Astrocyte of the cerebellum (primary cell): ENCODE results near the gene GRIN2A.

ENCODE experiments used
- DNase-seq: peaks from one replicate; pipeline ENCODE4 v3.0.0-alpha.2; 2011; ENCODE audit warnings: low read depth
- H3K4me3 ChIP-seq: 2 replicates; pipeline ENCODE4 v1.5.1; 2011; ENCODE audit warnings: mild to moderate bottlenecking, low read depth, low read length, moderate library complexity
- CTCF ChIP-seq: IDR thresholded peaks from 2 replicates; pipeline ENCODE4 v1.5.1; 2012; ENCODE audit warnings: low read length, low read depth, moderate library complexity, mild to moderate bottlenecking; ENCODE audit errors: missing control alignments
- in situ Hi-C: cut with HindIII; loops from 2 replicates; pipeline ENCODE4 v1.10.0; 2017; ENCODE audit warnings: low sequenced_read_pairs

GRIN2A gene

GRCh38 chr16:10206215-10206614, 24.0 kb upstream of the GRIN2A start:
- no peak for TF ChIP-seq CTCF
- in situ Hi-C loops: no loop called here
- DNase-seq: no peak

DNA sequence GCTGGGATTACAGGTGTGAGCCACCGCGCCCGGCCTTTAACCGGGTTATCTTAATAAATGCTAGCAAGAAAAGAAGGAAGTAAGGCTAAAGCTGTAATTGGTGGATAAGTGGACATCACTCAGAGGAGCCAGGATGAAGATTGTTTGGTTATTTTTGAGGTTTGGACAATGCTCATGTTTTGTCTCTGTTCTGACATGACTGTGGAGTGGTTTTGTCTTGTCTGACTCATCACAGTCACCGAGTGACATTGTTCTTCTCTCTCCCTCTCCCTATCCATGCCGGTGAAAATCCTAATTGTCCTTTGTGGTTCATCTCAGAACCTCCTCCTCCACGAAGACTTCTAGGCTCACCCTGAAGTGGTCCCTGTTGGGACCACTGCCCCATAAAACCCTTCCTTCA, 23.5 kb upstream of the GRIN2A start:
- TF ChIP-seq CTCF: no peak
- in situ Hi-C loops: no loop called here
- no peak for DNase-seq
- H3K4me3 ChIP-seq: no peak overlapping the region

More at GRCh38 chr16:10206215-10206614, 24.0 kb upstream of the GRIN2A start:
- no peak overlapping the region for H3K4me3 ChIP-seq

DNA sequence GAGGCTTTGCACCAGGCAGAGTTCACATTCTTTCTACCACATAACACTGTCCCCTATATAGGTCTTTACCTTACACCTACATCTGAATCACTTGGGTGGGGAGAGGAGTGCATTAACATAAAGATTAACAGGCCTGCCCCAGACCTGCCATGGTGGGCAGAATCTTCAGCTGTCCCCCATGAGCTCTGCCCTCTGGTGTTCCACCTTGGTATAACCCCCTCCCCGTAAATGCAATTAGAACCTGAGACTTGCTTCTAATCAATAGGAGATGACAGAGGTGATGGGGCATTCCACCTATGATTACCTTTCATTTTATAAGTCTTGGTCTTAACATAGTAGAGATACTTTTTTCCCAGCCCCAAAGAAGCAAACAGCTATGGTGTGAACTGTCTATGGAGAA, 20.4 kb upstream of the GRIN2A start:
- in situ Hi-C loops: no loop called here
- TF ChIP-seq CTCF: no peak
- DNase-seq: no peak
- no peak overlapping the region for H3K4me3 ChIP-seq

DNA sequence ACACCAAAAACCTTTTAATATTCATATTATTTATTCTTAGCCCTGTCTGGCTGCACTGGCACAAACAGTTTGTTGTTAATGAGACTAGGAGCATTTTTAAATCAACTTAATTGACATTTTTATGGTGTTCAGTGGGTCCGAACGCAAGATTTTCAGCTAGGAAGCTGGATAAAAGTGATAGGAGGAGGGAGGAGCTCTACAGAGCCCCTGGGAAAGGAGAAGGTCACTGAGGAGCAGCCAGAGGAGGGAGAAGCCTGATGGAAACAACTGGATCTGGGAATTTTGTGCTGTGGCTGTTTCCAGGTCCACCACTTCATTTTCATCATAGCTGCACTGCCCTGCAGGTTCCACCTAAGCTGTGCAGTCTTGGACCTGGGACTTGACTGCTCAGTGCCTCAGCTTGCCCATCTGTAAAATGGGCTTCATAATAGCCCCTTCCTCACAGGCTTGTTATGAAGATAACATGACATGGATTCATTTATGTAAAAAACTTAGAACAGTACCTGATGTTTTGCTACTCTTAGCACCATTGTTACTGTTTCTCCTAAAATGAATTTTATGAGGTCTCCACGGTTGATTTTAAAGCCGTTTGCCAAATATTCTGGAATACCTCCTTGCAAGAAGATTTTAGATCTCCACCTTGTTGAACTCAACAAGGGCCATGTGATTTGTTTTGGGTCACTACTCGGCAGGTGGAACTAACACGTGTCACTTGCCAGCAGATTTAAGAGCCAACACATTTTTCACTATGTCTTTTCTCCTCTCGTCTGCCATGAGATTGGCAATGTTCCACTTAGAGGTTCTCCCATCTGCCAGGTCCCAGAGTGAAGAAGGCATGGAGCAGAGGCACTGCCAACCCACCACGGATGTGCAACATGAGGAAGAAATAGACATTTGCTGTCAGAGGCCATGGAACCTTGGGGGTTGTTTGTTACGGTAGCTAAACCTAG, 18.7 kb upstream of the GRIN2A start:
- in situ Hi-C loops: no loop called here
- no peak for DNase-seq
- TF ChIP-seq CTCF: no peak
- no peak overlapping the region for H3K4me3 ChIP-seq

GRCh38 chr16:10196999-10197398, 14.8 kb upstream of the GRIN2A start:
- H3K4me3 ChIP-seq: no peak overlapping the region
- in situ Hi-C loops: no loop called here
- no peak for DNase-seq
- TF ChIP-seq CTCF: no peak

- no peak for DNase-seq
- H3K4me3 ChIP-seq: no peak overlapping the region
- TF ChIP-seq CTCF: no peak
- in situ Hi-C loops: no loop called here
Observed at GRCh38 chr16:10191096-10191495, 8.9 kb upstream of the GRIN2A start.
